A673 (cell line): ENCODE results near the gene C1orf159.

Experiments
- EZH2 ChIP-seq: fragments of 200-600 bp; sonication (generic); IDR thresholded peaks from 2 replicates; pipeline ENCODE4 v1.6.1; 2017; ENCODE audit warnings: borderline replicate concordance, low read depth, mild to moderate bottlenecking, mixed read lengths, antibody characterized with exemption, low read length; ENCODE audit not compliant: poor library complexity, severe bottlenecking
- TF ChIP-seq, protein P1 (sequence below): fragments of 300-800, 200-600 bp; sonication (generic); conservative IDR thresholded peaks from 2 replicates; pipeline ENCODE4 v1.5.1; 2017; ENCODE audit warnings: low read depth, mild to moderate bottlenecking, antibody characterized with exemption, low read length, moderate library complexity, mixed read lengths

DNA sequence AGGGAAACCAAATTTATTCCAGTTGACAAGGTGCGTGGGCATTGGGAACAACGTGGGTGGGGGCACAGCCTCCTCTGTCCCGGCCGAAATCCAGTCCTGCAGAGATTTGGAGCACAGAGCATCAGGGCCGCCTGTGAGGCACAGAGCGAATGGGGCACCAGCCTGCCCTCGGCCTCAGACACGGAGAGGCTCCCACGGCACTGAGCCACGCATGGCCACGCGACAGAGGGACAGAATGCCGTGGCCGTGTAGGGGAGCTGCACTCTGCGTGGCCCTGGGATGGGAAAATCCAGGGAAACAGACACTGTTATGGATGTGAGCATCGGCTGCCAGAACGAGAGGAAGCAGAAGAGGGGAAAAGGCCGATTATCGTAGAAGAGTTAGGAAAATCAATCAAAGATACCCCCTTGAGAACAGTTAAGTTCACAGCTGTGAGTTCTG is 13.5 kb upstream of the C1orf159 start:
- TF ChIP-seq, protein P1, sequence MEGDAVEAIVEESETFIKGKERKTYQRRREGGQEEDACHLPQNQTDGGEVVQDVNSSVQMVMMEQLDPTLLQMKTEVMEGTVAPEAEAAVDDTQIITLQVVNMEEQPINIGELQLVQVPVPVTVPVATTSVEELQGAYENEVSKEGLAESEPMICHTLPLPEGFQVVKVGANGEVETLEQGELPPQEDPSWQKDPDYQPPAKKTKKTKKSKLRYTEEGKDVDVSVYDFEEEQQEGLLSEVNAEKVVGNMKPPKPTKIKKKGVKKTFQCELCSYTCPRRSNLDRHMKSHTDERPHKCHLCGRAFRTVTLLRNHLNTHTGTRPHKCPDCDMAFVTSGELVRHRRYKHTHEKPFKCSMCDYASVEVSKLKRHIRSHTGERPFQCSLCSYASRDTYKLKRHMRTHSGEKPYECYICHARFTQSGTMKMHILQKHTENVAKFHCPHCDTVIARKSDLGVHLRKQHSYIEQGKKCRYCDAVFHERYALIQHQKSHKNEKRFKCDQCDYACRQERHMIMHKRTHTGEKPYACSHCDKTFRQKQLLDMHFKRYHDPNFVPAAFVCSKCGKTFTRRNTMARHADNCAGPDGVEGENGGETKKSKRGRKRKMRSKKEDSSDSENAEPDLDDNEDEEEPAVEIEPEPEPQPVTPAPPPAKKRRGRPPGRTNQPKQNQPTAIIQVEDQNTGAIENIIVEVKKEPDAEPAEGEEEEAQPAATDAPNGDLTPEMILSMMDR: no peak
- TF ChIP-seq EZH2: no peak
